ENCODE results near the gene FKBP9. TPM values are rescaled to one million over a fixed set of nuclear protein-coding genes. Genes with fewer than 3 reads are reported as not detected.

The FKBP9 gene
- total and polyA plus RNA-seq, 2 of the 8 experiments (the other 6 are each of a cell fraction or from before 2014, with no cell fraction given), result 7.2 to 10.1 TPM

GRCh38 chr7:33054261-33054964, 97.2 kb downstream of the FKBP9 start:
- TF ChIP-seq SRF (IDR thresholded peaks at IDR 0.05; ENCODE audit: low read depth, low read length), result no peak
- no peak for TF ChIP-seq YY1 (IDR thresholded peaks at IDR 0.05; ENCODE audit: low read depth, low read length)
- no peak for TF ChIP-seq SP4 (IDR thresholded peaks at IDR 0.05; ENCODE audit: low read length)
- TF ChIP-seq FOSL1 (IDR thresholded peaks at IDR 0.05; ENCODE audit: insufficient read depth, low read depth, low read length), result no peak
- TF ChIP-seq MAX (IDR thresholded peaks at IDR 0.05), result no peak
- no peak for TF ChIP-seq KDM4A (IDR thresholded peaks at IDR 0.05; ENCODE audit: low read depth, low read length, severe bottlenecking)
- TF ChIP-seq TBP (IDR thresholded peaks at IDR 0.05; ENCODE audit: low read depth, low read length), result no peak
- no peak for TF ChIP-seq CBX5 (IDR thresholded peaks at IDR 0.05; ENCODE audit: low read depth, low read length)
- TF ChIP-seq SIRT6 (IDR thresholded peaks at IDR 0.05; ENCODE audit: low read length), result no peak
- no peak for TF ChIP-seq NRF1 (IDR thresholded peaks at IDR 0.05; ENCODE audit: low read depth, low read length)
- TF ChIP-seq HDAC2 (IDR thresholded peaks at IDR 0.05; ENCODE audit: borderline replicate concordance in 1 of 2, low read depth in 2 of 2, low read length in 2 of 2), result no peak
- Histone ChIP-seq H3K79me1 (ENCODE audit: low read depth, low read length) (no peaks in the 10 kb centered on the region; the same call in 1 of the 2 replicates), H4K20me1 (replicated peaks in 1 of 2; ENCODE audit: control insufficient read depth in 1 of 2, insufficient read depth in 2 of 2, low read length in 2 of 2) (peaks cover 5 to 6% of the 10 kb centered on the region in 2 experiments), H4K5ac (ENCODE audit: insufficient read length, low read depth, low read length) (no peak overlapping the region), H4K91ac (replicated peaks; ENCODE audit: insufficient read length, low read length) (no peak overlapping the region), H2BK12ac (ENCODE audit: low read depth, low read length) (no peak overlapping the region), H3K9ac (replicated peaks in 1 of 4; ENCODE audit: extremely low read depth in 1 of 4, low read depth in 3 of 4, low read length in 3 of 4) (no peak overlapping the region), H3K9me3 (ENCODE audit: insufficient read depth in 2 of 2, low read depth in 1 of 2, low read length in 1 of 2) (no peaks in the 10 kb centered on the region), H2BK20ac (ENCODE audit: low read length) (no peak overlapping the region), H3K4me1 (replicated peaks in 1 of 4; ENCODE audit: control insufficient read depth in 3 of 4, insufficient read depth in 4 of 4, low read length in 3 of 4) (no peaks in the 10 kb centered on the region), H2BK5ac (ENCODE audit: low read depth, low read length) (no peak overlapping the region), H3K79me2 (ENCODE audit: control insufficient read depth in 1 of 2, insufficient read depth in 2 of 2, low read length in 2 of 2) (peaks cover 4 to 83% of the 10 kb centered on the region in 2 experiments), H4K8ac (ENCODE audit: extremely low read depth, insufficient read depth, low read length) (no peak overlapping the region), H3K23me2 (ENCODE audit: low read depth, low read length) (no peaks in the 10 kb centered on the region), H2AK5ac (ENCODE audit: low read depth, low read length) (no peak overlapping the region), H3K18ac (ENCODE audit: extremely low read depth, low read length) (no peak overlapping the region), H3K23ac (ENCODE audit: insufficient read length) (no peak overlapping the region), H3K4me3 (ENCODE audit: extremely low read depth in 1 of 4, insufficient read depth in 2 of 4, low read depth in 3 of 4, low read length in 4 of 4) (no peak overlapping the region), H3K14ac (ENCODE audit: insufficient read length) (no peak overlapping the region), H2BK120ac (replicated peaks; ENCODE audit: low read depth, low read length) (no peak overlapping the region), H3K4ac (replicated peaks; ENCODE audit: insufficient read length, low read depth, low read length) (no peak overlapping the region), H2BK15ac (ENCODE audit: low read length) (no peak overlapping the region), H3K36me3 (ENCODE audit: control insufficient read depth in 2 of 4, insufficient read depth in 4 of 4, low read length in 3 of 4) (no peaks in the 10 kb centered on the region; a peak in 1 of 8 replicates), H3K27ac (ENCODE audit: low read depth, low read length) (no peak overlapping the region), H3K27me3 (replicated peaks in 1 of 4; ENCODE audit: control insufficient read depth in 3 of 4, extremely low read depth in 1 of 4, insufficient read depth in 3 of 4, low read length in 3 of 4) (no peaks in the 10 kb centered on the region), H3K4me2 (ENCODE audit: insufficient read depth in 1 of 2, low read depth in 2 of 2, low read length in 2 of 2) (no peak overlapping the region), H2AFZ (ENCODE audit: low read length) (no peak overlapping the region), H3K56ac (replicated peaks; ENCODE audit: insufficient read length, low read depth, low read length) (no peak overlapping the region)
- FAIRE-seq, result no peak
- WGBS, 2 experiments (ENCODE audit: extremely low coverage in 1 of 2, insufficient coverage in 1 of 2, insufficient read length in 1 of 2, insufficient replicate concordance in 2 of 2, low coverage in 1 of 2, low lambda C conversion rate in 2 of 2, missing lambda C conversion rate in 1 of 2), result 87% methylated on average over 2 of the region's 2 CpGs; no CpG with 5 or more reads in 1 of the 2 experiments
- CTCF ChIA-PET (ENCODE audit: partially characterized antibody), result interaction anchor here (0.7 to 1.6 kb wide), 4 partner anchors 23 to 215 kb away, joined by 3 read pairs; partner anchors contain the start of gene RP9
- POLR2A ChIA-PET (ENCODE audit: partially characterized antibody), result interaction anchor here (1.2 to 3.1 kb wide), 2 partner anchors 8 to 35 kb away, joined by 3 to 19 read pairs; partner anchors contain the start of gene NT5C3A
- DNase-seq (ENCODE audit: low read depth in 1 of 2, low spot score in 2 of 2), result no peak

Measured in H1 (cell line).